ENCODE data around the gene AUP1. TPM values are rescaled to one million over a fixed set of nuclear protein-coding genes. Genes with fewer than 3 reads are reported as not detected.

The AUP1 gene
- total RNA-seq, 2 experiments from 2014 or later = 90.8 to 92.7 TPM

DNA sequence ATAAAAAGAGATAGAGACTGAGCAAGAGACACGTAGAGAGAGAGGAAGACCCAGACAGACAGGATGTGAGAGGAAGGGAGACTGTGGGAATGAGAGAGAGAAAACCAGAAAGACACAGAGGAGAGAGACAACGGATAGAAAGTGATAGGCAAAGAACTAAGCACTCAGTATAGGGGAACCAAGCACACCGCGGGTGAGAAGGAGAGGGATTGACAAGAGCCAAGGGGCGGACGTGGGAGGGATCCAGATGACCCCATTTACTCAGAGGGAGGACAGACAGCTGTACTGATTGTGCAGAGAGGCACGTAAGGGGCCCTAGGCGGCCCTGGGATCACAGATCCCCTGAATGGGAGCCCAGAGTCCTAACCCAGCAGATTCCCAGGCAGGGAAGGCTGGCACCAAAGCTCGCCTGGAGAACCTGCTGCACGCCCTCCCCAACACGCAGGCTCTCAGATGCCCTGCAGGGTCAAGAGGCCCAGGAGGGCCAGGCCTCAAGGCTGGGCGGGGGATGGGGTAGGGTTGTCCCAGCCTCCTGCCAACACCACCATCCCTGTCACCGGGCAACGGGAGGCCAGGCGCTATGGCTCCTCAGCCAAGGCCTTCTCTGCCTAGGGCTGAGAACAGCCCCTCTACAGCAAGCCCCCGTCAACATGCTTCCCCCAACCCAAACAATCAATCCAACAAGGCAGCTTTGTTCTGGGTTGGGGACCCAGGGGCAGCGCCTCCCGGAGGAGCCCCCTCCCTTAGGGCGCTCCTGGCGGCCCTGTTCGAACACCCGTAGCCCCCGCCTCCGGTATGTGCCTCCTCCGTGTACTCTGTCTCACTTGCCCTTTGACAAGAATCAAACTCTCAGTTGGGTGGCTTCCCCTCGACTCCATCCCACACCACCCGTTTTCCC, 23.7 kb upstream of the AUP1 start:
- ATAC-seq (no peak), DNase-seq (peak; percentile 20)
- H3K36me3 Mint-ChIP-seq (ENCODE audit: low read depth) = peaks cover 7% of the 10 kb centered on the region
- POLR2A ChIA-PET = interaction anchor here (0.6 to 2.7 kb wide), 4 partner anchors 13 to 71 kb away, joined by 4 to 11 read pairs (median 5); partner anchors contain the start of genes CCDC142 and TTC31
- H3K27me3 Mint-ChIP-seq = peaks cover 31% of the 10 kb centered on the region
- H3K4me1 Mint-ChIP-seq (ENCODE audit: low read depth) = peaks cover 15% of the 10 kb centered on the region
- TF ChIP-seq CTCF (IDR thresholded peaks at IDR 0.05) = no peak
- CTCF ChIA-PET = interaction anchor here (1.0 to 1.4 kb wide), 2 partner anchors 9 to 14 kb away, joined by 3 to 7 read pairs; no protein-coding TSS in a partner anchor
- intact Hi-C loops (cut with micrococcal nuclease) = no loop called here
- peak overlapping the region; percentile 52 for H3K4me3 Mint-ChIP-seq
- H3K9me3 Mint-ChIP-seq = no peaks in the 10 kb centered on the region
- peak overlapping the region; percentile 56 for H3K27ac Mint-ChIP-seq

- H3K4me3 Mint-ChIP-seq = peak overlapping the region; percentile 14
These were observed 22.7 kb upstream of the AUP1 start for GRCh38 chr2:74551942-74552913.

DNA sequence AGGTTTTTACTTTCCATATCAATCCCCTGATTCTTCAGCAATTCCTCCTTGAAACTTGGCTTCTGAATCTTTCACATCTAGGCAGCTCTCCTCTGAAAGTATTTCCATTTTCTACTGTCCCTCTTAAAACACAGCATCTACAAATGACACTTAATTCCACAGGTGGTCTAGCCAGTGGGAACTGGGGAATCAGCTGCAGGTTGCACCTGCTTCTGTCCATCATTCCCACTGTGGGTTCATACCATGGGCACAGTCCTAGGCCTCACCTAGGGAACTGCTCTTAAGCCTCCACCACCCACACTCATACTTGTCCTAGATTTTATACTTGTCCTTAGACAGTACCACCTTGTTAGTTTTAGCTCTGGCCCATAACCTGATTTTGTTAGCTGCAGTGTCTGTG, 22.0 kb upstream of the AUP1 start:
- peaks cover 41% of the 10 kb centered on the region for H3K27me3 Mint-ChIP-seq
- no peak for DNase-seq
- ChIA-PET CTCF (interaction anchor here (1.0 to 1.5 kb wide), 2 partner anchors 36 to 50 kb away, joined by 3 read pairs; no protein-coding TSS in a partner anchor), POLR2A (no interaction called here)
- no peak overlapping the region for H3K27ac Mint-ChIP-seq
- TF ChIP-seq CTCF (IDR thresholded peaks at IDR 0.05) = no peak
- no peaks in the 10 kb centered on the region for H3K9me3 Mint-ChIP-seq
- intact Hi-C loops (cut with micrococcal nuclease) = no loop called here
- H3K4me1 Mint-ChIP-seq (ENCODE audit: low read depth) = peaks cover 15% of the 10 kb centered on the region
- H3K36me3 Mint-ChIP-seq (ENCODE audit: low read depth) = peaks cover 5% of the 10 kb centered on the region
- H3K4me3 Mint-ChIP-seq = no peak overlapping the region
- ATAC-seq = no peak

More at GRCh38 chr2:74551942-74552913, 22.7 kb upstream of the AUP1 start:
- Mint-ChIP-seq H3K9me3 (no peaks in the 10 kb centered on the region), H3K27me3 (peaks cover 39% of the 10 kb centered on the region), H3K27ac (peak overlapping the region; percentile 31), H3K4me1 (ENCODE audit: low read depth) (peaks cover 15% of the 10 kb centered on the region), H3K36me3 (ENCODE audit: low read depth) (peaks cover 7% of the 10 kb centered on the region)
- ChIA-PET POLR2A (interaction anchor here (0.6 kb wide), 1 partner anchor 68 kb away, joined by 4 read pairs; no protein-coding TSS in a partner anchor), CTCF (interaction anchor here (0.6 to 1.5 kb wide), 3 partner anchors 35 to 74 kb away, joined by 3 read pairs; no protein-coding TSS in a partner anchor)
- intact Hi-C loops (cut with micrococcal nuclease) = no loop called here
- no peak for TF ChIP-seq CTCF (IDR thresholded peaks at IDR 0.05)
- DNase-seq = no peak
- ATAC-seq = no peak

GRCh38 chr2:74550231-74550630, 20.7 kb upstream of the AUP1 start:
- no peaks in the 10 kb centered on the region for H3K9me3 Mint-ChIP-seq
- ATAC-seq (no peak), DNase-seq (no peak)
- no peaks in the 10 kb centered on the region for H3K36me3 Mint-ChIP-seq (ENCODE audit: low read depth)
- H3K27ac Mint-ChIP-seq = no peak overlapping the region
- POLR2A ChIA-PET = interaction anchor here (0.7 to 1.2 kb wide), 3 partner anchors 17 to 68 kb away, joined by 3 to 5 read pairs (median 3); partner anchors contain the start of genes AUP1 and HTRA2
- CTCF ChIA-PET = interaction anchor here (1.1 to 1.7 kb wide), 4 partner anchors 11 to 301 kb away, joined by 3 to 5 read pairs (median 4); no protein-coding TSS in a partner anchor
- no peak for TF ChIP-seq CTCF (IDR thresholded peaks at IDR 0.05)
- H3K4me1 Mint-ChIP-seq (ENCODE audit: low read depth) = peaks cover 7% of the 10 kb centered on the region
- H3K4me3 Mint-ChIP-seq = no peak overlapping the region
- intact Hi-C loops (cut with micrococcal nuclease) = no loop called here
- peaks cover 48% of the 10 kb centered on the region for H3K27me3 Mint-ChIP-seq

All from activated CD8-positive, alpha-beta T cell treated with anti-CD3 and anti-CD28 coated beads for 36 hours (primary cell).